C4-2B (cell line): Measurements from ENCODE around the gene TJP1.

Experiments used
- H3K27ac ChIP-seq: fragments of 450-650 bp; 2 replicates; pipeline ENCODE4 v1.5.1; 2017
- CTCF ChIP-seq: fragments of 450-650 bp; conservative IDR thresholded peaks from 2 replicates; pipeline ENCODE4 v1.5.1; 2017; ENCODE audit warnings: mild to moderate bottlenecking
- ZFX ChIP-seq: fragments of 450-650 bp; IDR thresholded peaks from 2 replicates; pipeline ENCODE4 v1.6.1; 2017

Gene TJP1

DNA sequence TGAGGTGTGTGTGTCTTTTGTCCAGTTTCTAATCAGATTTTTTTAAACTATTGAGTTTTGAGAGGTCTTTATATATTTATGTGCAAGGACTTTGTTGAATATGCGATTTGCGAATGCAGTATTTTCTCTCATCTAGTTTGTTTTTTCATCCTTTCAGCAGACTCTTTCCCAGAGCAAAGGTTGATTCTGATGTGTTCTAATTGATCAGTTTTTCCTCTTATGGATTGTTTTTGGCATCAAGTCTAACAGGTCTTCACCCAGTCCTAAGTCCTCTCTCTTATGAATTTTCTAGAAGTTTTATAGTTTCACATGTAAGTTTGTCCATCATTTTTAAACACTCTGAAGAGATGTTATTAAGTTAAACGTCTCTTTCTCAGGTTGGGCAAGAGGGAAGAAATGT lies 17.8 kb upstream of the TJP1 start:
- TF ChIP-seq CTCF (no peak), ZFX (no peak)
- H3K27ac ChIP-seq, result no peak overlapping the region

GRCh38 chr15:29838352-29839010 lies 16.2 kb upstream of the TJP1 start:
- TF ChIP-seq ZFX (no peak), CTCF (no peak)
- H3K27ac ChIP-seq, result no peak overlapping the region

- TF ChIP-seq ZFX (no peak), CTCF (no peak)
- no peak overlapping the region for H3K27ac ChIP-seq
Measured at GRCh38 chr15:29835301-29835700, 13.0 kb upstream of the TJP1 start.

DNA sequence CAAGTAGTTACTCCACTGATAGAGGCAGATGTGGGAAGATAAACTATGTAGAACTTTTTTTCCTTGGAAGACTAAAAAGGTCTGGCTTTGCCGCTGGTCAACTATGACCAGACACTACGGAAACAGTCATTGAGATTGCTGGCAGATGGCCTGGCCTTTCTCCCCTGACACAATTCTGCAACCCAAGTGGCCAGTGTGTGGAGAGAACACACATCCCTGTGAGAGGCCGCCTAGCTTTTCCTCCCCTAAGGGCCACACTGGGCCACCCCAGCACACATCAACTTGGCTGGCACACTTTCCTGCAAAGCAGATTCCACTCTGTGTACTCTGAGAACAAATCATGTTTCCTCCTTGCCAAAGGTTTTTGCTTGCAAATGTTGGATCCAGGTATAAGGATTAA lies 10.4 kb upstream of the TJP1 start:
- no peak overlapping the region for H3K27ac ChIP-seq
- TF ChIP-seq CTCF, result no peak
- no peak for TF ChIP-seq ZFX

DNA sequence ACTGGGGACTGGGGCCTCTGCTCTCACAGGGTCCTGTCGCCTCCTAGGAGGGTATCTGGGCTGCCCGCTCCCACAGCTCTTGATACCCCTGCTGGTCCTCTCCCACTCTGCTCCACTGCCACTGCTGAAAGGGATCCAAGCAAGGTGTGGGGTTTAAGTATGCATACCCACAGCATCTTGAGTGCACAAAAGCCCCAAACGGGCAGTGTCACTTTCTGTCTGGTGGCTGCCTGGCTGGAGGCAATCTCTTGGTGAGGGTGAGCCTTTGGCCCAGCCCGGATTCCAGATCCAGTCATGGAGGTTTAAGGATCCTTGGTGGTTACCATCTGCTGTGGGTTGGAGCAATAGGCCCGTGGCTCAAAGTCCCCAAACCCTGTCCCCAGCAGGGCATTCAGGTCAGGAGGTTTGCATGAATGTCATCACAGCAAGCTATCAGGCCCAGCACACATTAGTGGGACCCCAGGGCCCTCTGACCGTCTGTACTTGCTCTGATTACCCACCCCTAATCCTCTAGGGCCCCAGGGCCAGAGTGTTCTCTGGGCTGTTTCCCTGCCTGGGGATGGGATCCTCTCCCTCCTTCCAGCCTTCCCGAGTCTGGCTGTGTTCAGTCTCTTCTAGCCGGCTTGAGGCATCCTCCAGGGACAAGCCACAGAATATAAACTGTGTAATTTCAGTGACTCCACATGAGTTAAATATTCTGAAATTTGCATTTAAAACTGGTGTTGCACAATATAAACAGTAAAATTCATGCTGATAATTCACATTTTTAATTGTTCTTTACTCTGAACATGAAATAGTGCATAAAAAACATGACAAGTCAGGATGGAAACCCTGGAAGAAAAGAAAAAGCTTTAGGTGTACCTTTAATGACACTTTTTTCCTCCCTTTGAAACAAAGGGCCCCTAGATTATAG lies 4.9 kb upstream of the TJP1 start:
- TF ChIP-seq CTCF, result no peak
- H3K27ac ChIP-seq, result no peak overlapping the region

- H3K27ac ChIP-seq, result no peak overlapping the region
- TF ChIP-seq ZFX, result no peak
- TF ChIP-seq CTCF, result no peak
Measured at GRCh38 chr15:29825227-29825626, 3.0 kb upstream of the TJP1 start.
